Adrenal gland (tissue), 12 donors: ENCODE measurements around the gene CABYR. TPM values are rescaled to one million over a fixed set of nuclear protein-coding genes. Genes with fewer than 3 reads are reported as not detected.

ENCODE experiments used
- DNase-seq, 7 donors: peaks; one replicate each; pipeline ENCODE4 v3.0.0-alpha.2; 2019 to 2020
- H3K27ac ChIP-seq, 5 donors: fragments of 200-600 bp; sonication (generic) in 4 of 5; 1 replicate in 3 of 5; 2 replicates in 2 of 5; pipeline versions ENCODE4 v1.5.1 to v1.8.0; 2016 to 2020; ENCODE audit warnings: mild to moderate bottlenecking in 1 of 5
- H3K27me3 ChIP-seq: fragments of 200-600 bp; 2 replicates; pipeline ENCODE4 v1.8.0; 2021
- H3K36me3 ChIP-seq, 2 donors: fragments of 200-600 bp; replicated peaks in 1 of 2; 1 replicate in 1 of 2; 2 replicates in 1 of 2; pipeline versions ENCODE4 v1.5.1 to v1.8.0; 2018 to 2022
- H3K4me1 ChIP-seq, 2 donors: fragments of 200-600 bp; replicated peaks in 1 of 2; 1 replicate in 1 of 2; 2 replicates in 1 of 2; pipeline versions ENCODE4 v1.5.1 to v1.8.0; 2018 to 2021
- H3K4me3 ChIP-seq, 4 donors: fragments of 200-600 bp; sonication (generic) in 3 of 4; one replicate each; pipeline ENCODE4 v1.5.1; 2016 to 2018
- H3K9me3 ChIP-seq, 3 donors: fragments of 200-600 bp; sonication (generic) in 1 of 3; replicated peaks in 1 of 3; 1 replicate in 2 of 3; 2 replicates in 1 of 3; pipeline versions ENCODE4 v1.5.1 to v1.8.0; 2016 to 2021
- POLR2A ChIP-seq, 2 donors: fragments of 450-650 bp; IDR thresholded peaks; one replicate each; pipeline ENCODE4 v1.6.1; 2017; ENCODE audit warnings: antibody characterized with exemption in 2 of 2, mild to moderate bottlenecking in 2 of 2, moderate library complexity in 1 of 2
- WGBS, 4 donors: extraction: QIAGEN DNeasy Blood & Tissue Kit in 2 of 4; methylation state at CpG; one replicate each; pipeline versions ENCODE4 v1.1.5 to v1.1.7; 2013 to 2017; 5-methylcytosine and 5-hydroxymethylcytosine counted together
- intact Hi-C, 2 donors: fragments of 100-400 bp; cut with DNase I; formaldehyde crosslinking; loops; one replicate each; pipeline versions ENCODE4 v1.14.1 to v1.15.0; 2022 to 2023
- polyA plus RNA-seq, 3 donors: library from polyadenylated mRNA; stranded (reverse); fragments of 200-250 nt in 2 of 3; fragments of 350-450 nt in 1 of 3; fragmentation: Illumina TruSeq in 1 of 3; extraction: RNeasy Lipid Tissue Mini Kit (QIAGEN cat#74804) in 1 of 3; gene quantifications; one replicate each; pipeline ENCODE4 v1.2.3, GENCODE V29; 2013 to 2014
- total RNA-seq, 9 donors: library from RNA; depleted of rRNA in 4 of 9; stranded (reverse); fragments of >200 nt in 4 of 9; fragments of 120-200 nt in 1 of 9; fragmentation: NEBNext Ultra II Directional in 1 of 9; extraction: Animal tissue kit (Norgen Biotek cat#: 25700) in 1 of 9; gene quantifications; one replicate each; pipeline versions ENCODE4 v1.1.0 to v1.2.4, GENCODE V29; 2013 to 2023
- TF ChIP-seq, protein P1 (sequence below), 6 experiments: fragments of 450-650 bp in 4 of 6; fragments of 200-600 bp in 2 of 6; sonication (generic) in 1 of 6; IDR thresholded peaks; 1 replicate in 5 of 6; 2 replicates in 1 of 6; pipeline versions ENCODE4 v1.5.1 to v1.8.0; 2016 to 2021; ENCODE audit warnings: antibody characterized with exemption in 6 of 6, mild to moderate bottlenecking in 2 of 6, moderate library complexity in 1 of 6
- donor health status: healthy with polysubstance abuse.
- donor health status: Bipolar disorder and iron deficiency.
- donor health status: DM: yes; HTN: yes; CAD: no.
- donor health status: DM: no; HTN: no; CAD: no.
- donor health status: DM: no; HTN: no; CAD: no.
- donor health status: DM: yes; HTN: yes; CAD: no.

Gene CABYR
- total and polyA plus RNA-seq, 12 donors = 1.1 to 9.6 (median 3.6) TPM

GRCh38 chr18:24195296-24196053 is 56.6 kb downstream of the CABYR start:
- Histone ChIP-seq H3K36me3 (no peaks in the 10 kb centered on the region), H3K27ac (no peak overlapping the region), H3K27me3 (no peaks in the 10 kb centered on the region), H3K4me1 (no peaks in the 10 kb centered on the region), H3K9me3 (no peaks in the 10 kb centered on the region), H3K4me3 (no peak overlapping the region)
- WGBS, 4 donors = 86 to 88% (median 87%) methylated on average over 9 of the region's 9 CpGs
- no peak for TF ChIP-seq POLR2A (IDR thresholded peaks at IDR 0.05)
- TF ChIP-seq, protein P1, sequence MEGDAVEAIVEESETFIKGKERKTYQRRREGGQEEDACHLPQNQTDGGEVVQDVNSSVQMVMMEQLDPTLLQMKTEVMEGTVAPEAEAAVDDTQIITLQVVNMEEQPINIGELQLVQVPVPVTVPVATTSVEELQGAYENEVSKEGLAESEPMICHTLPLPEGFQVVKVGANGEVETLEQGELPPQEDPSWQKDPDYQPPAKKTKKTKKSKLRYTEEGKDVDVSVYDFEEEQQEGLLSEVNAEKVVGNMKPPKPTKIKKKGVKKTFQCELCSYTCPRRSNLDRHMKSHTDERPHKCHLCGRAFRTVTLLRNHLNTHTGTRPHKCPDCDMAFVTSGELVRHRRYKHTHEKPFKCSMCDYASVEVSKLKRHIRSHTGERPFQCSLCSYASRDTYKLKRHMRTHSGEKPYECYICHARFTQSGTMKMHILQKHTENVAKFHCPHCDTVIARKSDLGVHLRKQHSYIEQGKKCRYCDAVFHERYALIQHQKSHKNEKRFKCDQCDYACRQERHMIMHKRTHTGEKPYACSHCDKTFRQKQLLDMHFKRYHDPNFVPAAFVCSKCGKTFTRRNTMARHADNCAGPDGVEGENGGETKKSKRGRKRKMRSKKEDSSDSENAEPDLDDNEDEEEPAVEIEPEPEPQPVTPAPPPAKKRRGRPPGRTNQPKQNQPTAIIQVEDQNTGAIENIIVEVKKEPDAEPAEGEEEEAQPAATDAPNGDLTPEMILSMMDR (IDR thresholded peaks at IDR 0.05) = no peak
- intact Hi-C loops = no loop called here
- DNase-seq = no peak

- Histone ChIP-seq H3K36me3 (no peaks in the 10 kb centered on the region), H3K4me1 (no peaks in the 10 kb centered on the region), H3K4me3 (no peak overlapping the region), H3K27me3 (no peaks in the 10 kb centered on the region), H3K27ac (no peak overlapping the region), H3K9me3 (no peaks in the 10 kb centered on the region)
- DNase-seq = no peak
- 91 to 100% (median 95%) methylated on average over 3 to 4 of the region's 4 CpGs for WGBS, 4 donors
- intact Hi-C loops = no loop called here
- TF ChIP-seq, protein P1 (IDR thresholded peaks at IDR 0.05) = no peak
- TF ChIP-seq POLR2A (IDR thresholded peaks at IDR 0.05) = no peak
Measured at GRCh38 chr18:24196764-24197163, 57.9 kb downstream of the CABYR start.

DNA sequence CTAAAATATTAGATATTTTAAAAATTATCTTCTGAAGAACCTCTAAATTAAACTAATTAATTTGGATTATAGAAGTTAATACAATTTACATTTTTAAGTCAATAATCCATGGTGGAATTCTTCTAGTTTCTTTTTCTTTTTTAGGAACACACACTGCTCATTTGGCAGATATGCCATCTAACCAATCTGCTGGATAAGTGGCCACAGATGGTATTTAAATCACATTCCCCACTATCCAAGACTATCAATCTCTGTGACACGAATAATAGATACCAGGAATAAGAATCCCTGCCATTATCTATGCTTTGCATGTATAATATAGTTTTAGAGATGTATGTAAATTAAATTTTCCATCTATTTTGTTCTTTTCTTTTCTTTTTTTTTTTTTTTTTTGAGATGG is 58.5 kb downstream of the CABYR start:
- Histone ChIP-seq H3K36me3 (no peaks in the 10 kb centered on the region), H3K27ac (no peak overlapping the region), H3K27me3 (no peaks in the 10 kb centered on the region), H3K4me1 (no peaks in the 10 kb centered on the region), H3K4me3 (no peak overlapping the region), H3K9me3 (no peaks in the 10 kb centered on the region)
- intact Hi-C loops = no loop called here
- TF ChIP-seq, protein P1 (IDR thresholded peaks at IDR 0.05) = no peak
- no peak for TF ChIP-seq POLR2A (IDR thresholded peaks at IDR 0.05)
- no peak for DNase-seq
- 89 to 97% (median 96%) methylated on average over 1 of the region's 1 CpG for WGBS, 4 donors

- Histone ChIP-seq H3K4me3 (no peak overlapping the region), H3K4me1 (no peaks in the 10 kb centered on the region), H3K27ac (no peak overlapping the region), H3K36me3 (no peaks in the 10 kb centered on the region), H3K27me3 (no peaks in the 10 kb centered on the region), H3K9me3 (no peaks in the 10 kb centered on the region)
- DNase-seq = no peak
- intact Hi-C loops = no loop called here
- WGBS, 4 donors = 82 to 93% (median 90%) methylated on average over 9 of the region's 9 CpGs
- no peak for TF ChIP-seq POLR2A (IDR thresholded peaks at IDR 0.05)
- TF ChIP-seq, protein P1 (IDR thresholded peaks at IDR 0.05) = no peak
Measured at GRCh38 chr18:24198461-24198860, 59.6 kb downstream of the CABYR start.
